GM12878 (cell line): Measurements from ENCODE around the gene NUP85. TPM values are rescaled to one million over a fixed set of nuclear protein-coding genes. Genes with fewer than 3 reads are reported as not detected.

Experiments
- BHLHE40 ChIP-seq, 2 experiments: fragments of 450-650 bp in 1 of 2; IDR thresholded peaks; 2 replicates each; pipeline ENCODE4 v1.6.1; 2011 to 2017; ENCODE audit warnings: low read depth in 2 of 2, borderline replicate concordance in 1 of 2, improper control_type of control experiment in 1 of 2, low read length in 1 of 2, mild to moderate bottlenecking in 1 of 2
- BMI1 ChIP-seq: fragments of 450-650 bp; IDR thresholded peaks from 2 replicates; pipeline ENCODE4 v1.6.1; 2016; ENCODE audit warnings: mild to moderate bottlenecking, moderate library complexity, borderline replicate concordance
- BRCA1 ChIP-seq: IDR thresholded peaks from 2 replicates; pipeline ENCODE4 v1.6.1; 2011; ENCODE audit warnings: low read depth, low read length, improper control_type of control experiment
- CBX3 ChIP-seq: fragments of 200-600 bp; sonication (generic); IDR thresholded peaks from 2 replicates; pipeline ENCODE4 v1.6.1; 2016; ENCODE audit warnings: low read depth, borderline replicate concordance
- ESRRA ChIP-seq: IDR thresholded peaks from 2 replicates; pipeline ENCODE4 v1.6.1; 2012; ENCODE audit warnings: mild to moderate bottlenecking, low read length, improper control_type of control experiment
- HSF1 ChIP-seq: fragments of 150-350 bp; IDR thresholded peaks from 2 replicates; pipeline ENCODE4 v1.6.1; 2014; ENCODE audit warnings: mild to moderate bottlenecking, low read depth, low read length
- IRF4 ChIP-seq: IDR thresholded peaks from 2 replicates; pipeline ENCODE4 v1.6.1; 2011; ENCODE audit warnings: low read depth, low read length
- KLF5 ChIP-seq: fragments of 450-650 bp; IDR thresholded peaks from 2 replicates; pipeline ENCODE4 v1.6.1; 2014; ENCODE audit warnings: mild to moderate bottlenecking; ENCODE audit not compliant: partially characterized antibody
- MTA3 ChIP-seq: IDR thresholded peaks from 2 replicates; pipeline ENCODE4 v1.6.1; 2012; ENCODE audit warnings: low read length, inconsistent platforms, borderline replicate concordance
- NBN ChIP-seq: fragments of 450-650 bp; IDR thresholded peaks from 2 replicates; pipeline ENCODE4 v1.6.1; 2016
- PML ChIP-seq: IDR thresholded peaks from 2 replicates; pipeline ENCODE4 v1.6.1; 2012; ENCODE audit warnings: low read length, inconsistent platforms
- POLR2AphosphoS2 ChIP-seq: IDR thresholded peaks from 2 replicates; pipeline ENCODE4 v1.6.1; 2011; ENCODE audit warnings: low read depth, mild to moderate bottlenecking, low read length, improper control_type of control experiment, moderate library complexity
- POLR2AphosphoS5 ChIP-seq: IDR thresholded peaks from 2 replicates; pipeline ENCODE4 v1.6.1; 2011; ENCODE audit warnings: mild to moderate bottlenecking, low read length, inconsistent platforms
- RELA ChIP-seq: fragments of 450-650 bp; IDR thresholded peaks from 2 replicates; pipeline ENCODE4 v1.8.0; 2014; ENCODE audit warnings: borderline replicate concordance; ENCODE audit not compliant: partially characterized antibody
- RELB ChIP-seq: fragments of 450-650 bp; IDR thresholded peaks from 2 replicates; pipeline ENCODE4 v1.6.1; 2017; ENCODE audit warnings: low read depth, mild to moderate bottlenecking, moderate library complexity
- RFX5 ChIP-seq: IDR thresholded peaks from 2 replicates; pipeline ENCODE4 v1.6.1; 2011; ENCODE audit warnings: low read depth, low read length, improper control_type of control experiment
- SKIL ChIP-seq: fragments of 450-650 bp; IDR thresholded peaks from 2 replicates; pipeline ENCODE4 v1.6.1; 2017; ENCODE audit warnings: mild to moderate bottlenecking, low read depth, inconsistent platforms; ENCODE audit not compliant: poor library complexity, severe bottlenecking
- SMAD5 ChIP-seq: IDR thresholded peaks from 2 replicates; pipeline ENCODE4 v1.6.1; 2016; ENCODE audit warnings: antibody characterized with exemption, low read depth
- SMC3 ChIP-seq: IDR thresholded peaks from 2 replicates; pipeline ENCODE4 v1.6.1; 2011; ENCODE audit warnings: low read length, improper control_type of control experiment, borderline replicate concordance
- SREBF2 ChIP-seq: IDR thresholded peaks from 2 replicates; pipeline ENCODE4 v1.6.1; 2012; ENCODE audit warnings: mild to moderate bottlenecking, low read length
- STAT3 ChIP-seq: IDR thresholded peaks from 2 replicates; pipeline ENCODE4 v1.6.1; 2011; ENCODE audit warnings: low read depth, low read length, improper control_type of control experiment
- SUZ12 ChIP-seq: fragments of 200-600 bp; sonication (generic); IDR thresholded peaks from one replicate; pipeline ENCODE4 v1.6.1; 2018; ENCODE audit warnings: antibody characterized with exemption, mild to moderate bottlenecking; ENCODE audit not compliant: unreplicated experiment
- TAF1 ChIP-seq: IDR thresholded peaks from 2 replicates; pipeline ENCODE4 v1.6.1; 2011; ENCODE audit warnings: mild to moderate bottlenecking, low read depth, low read length, borderline replicate concordance
- ZNF622 ChIP-seq: fragments of 450-650 bp; IDR thresholded peaks from 2 replicates; pipeline ENCODE4 v1.6.1; 2017; ENCODE audit warnings: mild to moderate bottlenecking, inconsistent platforms
- polyA plus RNA-seq, 11 experiments: library from polyadenylated mRNA; depleted of rRNA in 4 of 11; unstranded in 6 of 11; stranded (reverse) in 5 of 11; fragments of >200 nt; fragmentation: Nextera tagmentation in 4 of 11; fragmentation: Illumina TruSeq in 1 of 11; extraction: Ambion mirVana in 4 of 11; extraction: Trizol in 1 of 11; gene quantifications; 1 replicate in 1 of 11; 2 replicates in 10 of 11; pipeline versions ENCODE4 v1.2.1 to v1.2.3, GENCODE V29; 2011 to 2016; ENCODE audit warnings: inconsistent platforms in 2 of 11, missing spikeins in 2 of 11, low read depth in 1 of 11
- total RNA-seq, 4 experiments: library from RNA; depleted of rRNA in 3 of 4; stranded (reverse); fragments of >200 nt in 3 of 4; fragmentation: Illumina TruSeq in 1 of 4; extraction: Trizol in 1 of 4; gene quantifications; 2 replicates each; pipeline versions ENCODE4 v1.2.1 to v1.2.3, GENCODE V29; 2013 to 2021

NUP85 gene
- total and polyA plus RNA-seq, 10 of the 15 experiments (the other 5 are each of a cell fraction or from before 2014, with no cell fraction given) = 54.0 to 135 (median 95.4) TPM

- TF ChIP-seq RELB (peak; percentile 97), POLR2AphosphoS5 (peak; percentile 79), MTA3 (no peak), IRF4 (no peak), SMAD5 (0 out of 2 replicates have a peak, but pooled peaks have one; percentile 39), BRCA1 (peak; percentile 90), RFX5 (no peak), SUZ12 (no peak), SREBF2 (no peak), CBX3 (no peak), BMI1 (no peak), SMC3 (no peak), RELA (peak; percentile 67), SKIL (peak; percentile 87), TAF1 (peak; percentile 91), ESRRA (peak; percentile 52; the same call in 1 of the 2 replicates), HSF1 (0 out of 2 replicates have a peak, but pooled peaks have one; percentile 28), KLF5 (peak; percentile 88), ZNF622 (no peak), BHLHE40 (IDR thresholded peaks at IDR 0.05; ENCODE audit: borderline replicate concordance in 1 of 2, low read depth in 2 of 2, low read length in 1 of 2) (peak; percentile 63 to 83; a peak in 3 of 4 replicates), NBN (peak; percentile 95), PML (peak; percentile 95), POLR2AphosphoS2 (peak; percentile 71), STAT3 (no peak)
Measured at GRCh38 chr17:75261336-75262111, 56.0 kb downstream of the NUP85 start, which contains the start of the genes GGA3 and MRPS7 (continued).
